SKM-1 treated with dmso at 0.1 percent for 144 hours (cell line): ENCODE data around the gene KCNK4.

Source experiments
- DNase-seq: peaks from one replicate; lab custom pipeline; 2025; ENCODE audit not compliant: unreplicated experiment; lab: John Stamatoyannopoulos, UW

Gene KCNK4

GRCh38 chr11:64289002-64289564 lies 2.0 kb upstream of the KCNK4 start:
- DNase-seq = no peak

- DNase-seq = no peak
Measured at GRCh38 chr11:64290352-64291261, 495 bp upstream of the KCNK4 start.

- no peak for DNase-seq
Measured at GRCh38 chr11:64291752-64292459, 804 bp downstream of the KCNK4 start.

GRCh38 chr11:64292460-64293254 lies 1.6 kb downstream of the KCNK4 start:
- no peak for DNase-seq

- DNase-seq = no peak
Measured at GRCh38 chr11:64294774-64295173, 3.7 kb downstream of the KCNK4 start.

- DNase-seq = no peak
Measured at GRCh38 chr11:64295760-64296159, 4.7 kb downstream of the KCNK4 start.

GRCh38 chr11:64296236-64296635 lies 5.1 kb downstream of the KCNK4 start:
- no peak for DNase-seq

- no peak for DNase-seq
Measured at GRCh38 chr11:64296830-64297698, 6.0 kb downstream of the KCNK4 start.

GRCh38 chr11:64297699-64298358 lies 6.7 kb downstream of the KCNK4 start:
- DNase-seq = no peak

GRCh38 chr11:64298966-64299846 lies 8.1 kb downstream of the KCNK4 start:
- DNase-seq = no peak

GRCh38 chr11:64299847-64300648 lies 8.9 kb downstream of the KCNK4 start, which contains the start of gene CATSPERZ:
CATSPERZ (plus strand) TSS chr11:64300358; CDS start chr11:64300411, 53 bp downstream.
- DNase-seq = no peak

- DNase-seq = no peak
Measured at GRCh38 chr11:64303109-64304031, 12.3 kb downstream of the KCNK4 start.

- DNase-seq = no peak
Measured at GRCh38 chr11:64304032-64304315, 12.9 kb downstream of the KCNK4 start.

GRCh38 chr11:64304316-64305072 lies 13.4 kb downstream of the KCNK4 start:
- peak; percentile 89 for DNase-seq

GRCh38 chr11:64305075-64305690 lies 14.1 kb downstream of the KCNK4 start, which contains the start of gene ESRRA:
ESRRA (plus strand) TSS chr11:64305524; CDS start chr11:64307180, 1,656 bp downstream.
- peak; percentile 100 for DNase-seq
